H1 (cell line): ENCODE measurements around the gene TMEM132A. TPM values are rescaled to one million over a fixed set of nuclear protein-coding genes. Genes with fewer than 3 reads are reported as not detected.

ENCODE experiments used
- CTCF ChIA-PET: fragments of 300-600 bp; sonication (Branson Sonifier 250); formaldehyde crosslinking; loops from one replicate; lab custom pipeline; 2021; ENCODE audit not compliant: partially characterized antibody; lab: Charles Lee
- POLR2A ChIA-PET: fragments of 300-600 bp; sonication (Branson Sonifier 250); formaldehyde crosslinking; loops from one replicate; lab custom pipeline; 2021; ENCODE audit warnings: inconsistent platforms; ENCODE audit not compliant: partially characterized antibody; lab: Charles Lee
- DNase-seq, 2 experiments: peaks; one replicate each; pipeline versions ENCODE4 v3.0.0 to v3.0.0-alpha.2; 2010 to 2022; ENCODE audit warnings: low spot score in 2 of 2, low read depth in 1 of 2, mixed read lengths in 1 of 2
- FAIRE-seq: peaks from 2 replicates; lab custom pipeline; 2011; peaks lifted over from hg19 to GRCh38; lab: Jason Lieb, UNC
- H2AFZ ChIP-seq: 2 replicates; pipeline ENCODE4 v1.8.1; 2012; ENCODE audit warnings: low read length, inconsistent platforms
- H2AK5ac ChIP-seq: 2 replicates; pipeline ENCODE4 v1.6.1; 2013; ENCODE audit warnings: low read depth, low read length
- H2BK120ac ChIP-seq: replicated peaks from 2 replicates; pipeline ENCODE3; 2013; ENCODE audit warnings: low read depth, low read length, inconsistent platforms
- H2BK12ac ChIP-seq: 2 replicates; pipeline ENCODE4 v1.6.1; 2013; ENCODE audit warnings: low read depth, low read length
- H2BK15ac ChIP-seq: 2 replicates; pipeline ENCODE4 v1.6.1; 2013; ENCODE audit warnings: low read length
- H2BK20ac ChIP-seq: 2 replicates; pipeline ENCODE4 v1.6.1; 2013; ENCODE audit warnings: low read length
- H2BK5ac ChIP-seq: 2 replicates; pipeline ENCODE4 v1.6.1; 2013; ENCODE audit warnings: low read depth, low read length
- H3K14ac ChIP-seq: 2 replicates; pipeline ENCODE4 v1.6.1; 2013; ENCODE audit warnings: inconsistent platforms; ENCODE audit not compliant: insufficient read length
- H3K18ac ChIP-seq: 2 replicates; pipeline ENCODE4 v1.6.1; 2013; ENCODE audit warnings: low read length; ENCODE audit errors: extremely low read depth
- H3K23ac ChIP-seq: 2 replicates; pipeline ENCODE4 v1.6.1; 2013; ENCODE audit warnings: inconsistent platforms; ENCODE audit not compliant: insufficient read length
- H3K23me2 ChIP-seq: 2 replicates; pipeline ENCODE4 v1.6.1; 2013; ENCODE audit warnings: low read depth, low read length
- H3K27ac ChIP-seq: 2 replicates; pipeline ENCODE4 v1.6.1; 2011; ENCODE audit warnings: low read depth, low read length, inconsistent platforms
- H3K27me3 ChIP-seq, 4 experiments: replicated peaks in 1 of 4; 1 replicate in 1 of 4; 2 replicates in 3 of 4; pipeline versions ENCODE4 v1.6.1 to v1.8.1; 2011 to 2013; ENCODE audit warnings: low read length in 3 of 4, mild to moderate bottlenecking in 3 of 4, inconsistent platforms in 2 of 4, mixed read lengths in 2 of 4, moderate library complexity in 1 of 4; ENCODE audit not compliant: control insufficient read depth in 3 of 4, insufficient read depth in 3 of 4; ENCODE audit errors: extremely low read depth in 1 of 4
- H3K36me3 ChIP-seq, 4 experiments: 2 replicates each; pipeline versions ENCODE4 v1.6.1 to v1.8.1; 2011 to 2013; ENCODE audit warnings: mild to moderate bottlenecking in 4 of 4, low read length in 3 of 4, moderate library complexity in 2 of 4, control low read depth in 1 of 4, inconsistent platforms in 1 of 4; ENCODE audit not compliant: insufficient read depth in 4 of 4, control insufficient read depth in 2 of 4
- H3K4ac ChIP-seq: replicated peaks from 2 replicates; pipeline ENCODE3; 2013; ENCODE audit warnings: low read length, low read depth, mixed read lengths, inconsistent platforms; ENCODE audit not compliant: insufficient read length
- H3K4me1 ChIP-seq, 4 experiments: replicated peaks in 1 of 4; 1 replicate in 1 of 4; 2 replicates in 3 of 4; pipeline versions ENCODE4 v1.6.1 to v1.8.1; 2011 to 2013; ENCODE audit warnings: low read length in 3 of 4, inconsistent platforms in 2 of 4, mixed read lengths in 1 of 4; ENCODE audit not compliant: insufficient read depth in 4 of 4, control insufficient read depth in 3 of 4
- H3K4me2 ChIP-seq, 2 experiments: 2 replicates each; pipeline versions ENCODE4 v1.6.1 to v1.8.1; 2011 to 2013; ENCODE audit warnings: low read depth in 2 of 2, low read length in 2 of 2, control low read depth in 1 of 2, inconsistent platforms in 1 of 2, mild to moderate bottlenecking in 1 of 2; ENCODE audit not compliant: insufficient read depth in 1 of 2
- H3K4me3 ChIP-seq, 4 experiments: fragments of 200-600, 300-600 bp in 1 of 4; sonication (generic), shearing (Covaris generic), sonication (Bioruptor Twin) in 1 of 4; 2 replicates each; pipeline versions ENCODE4 v1.5.1 to v1.8.1; 2011 to 2016; ENCODE audit warnings: low read length in 4 of 4, low read depth in 3 of 4, control low read depth in 2 of 4, inconsistent platforms in 2 of 4, mild to moderate bottlenecking in 2 of 4, mixed read lengths in 1 of 4, moderate library complexity in 1 of 4; ENCODE audit not compliant: insufficient read depth in 2 of 4; ENCODE audit errors: extremely low read depth in 1 of 4
- H3K56ac ChIP-seq: replicated peaks from 2 replicates; pipeline ENCODE3; 2013; ENCODE audit warnings: low read depth, mild to moderate bottlenecking, mixed read lengths, low read length, inconsistent platforms; ENCODE audit not compliant: insufficient read length
- H3K79me1 ChIP-seq: 2 replicates; pipeline ENCODE4 v1.6.1; 2013; ENCODE audit warnings: low read depth, low read length, control low read depth
- H3K79me2 ChIP-seq, 2 experiments: 2 replicates each; pipeline versions ENCODE4 v1.6.1 to v1.8.1; 2012 to 2013; ENCODE audit warnings: low read length in 2 of 2, mild to moderate bottlenecking in 2 of 2, inconsistent platforms in 1 of 2; ENCODE audit not compliant: insufficient read depth in 2 of 2, control insufficient read depth in 1 of 2
- H3K9ac ChIP-seq, 4 experiments: replicated peaks in 1 of 4; 1 replicate in 1 of 4; 2 replicates in 3 of 4; pipeline versions ENCODE4 v1.6.1 to v1.8.1; 2011 to 2013; ENCODE audit warnings: low read depth in 3 of 4, low read length in 3 of 4, control low read depth in 2 of 4, mild to moderate bottlenecking in 2 of 4, moderate library complexity in 2 of 4, inconsistent platforms in 1 of 4; ENCODE audit errors: extremely low read depth in 1 of 4
- H3K9me3 ChIP-seq, 2 experiments: 2 replicates each; pipeline versions ENCODE4 v1.6.1 to v1.8.1; 2012 to 2013; ENCODE audit warnings: mild to moderate bottlenecking in 2 of 2, moderate library complexity in 2 of 2, control low read depth in 1 of 2, inconsistent platforms in 1 of 2, low read depth in 1 of 2, low read length in 1 of 2, mixed read lengths in 1 of 2; ENCODE audit not compliant: insufficient read depth in 2 of 2
- H4K20me1 ChIP-seq, 2 experiments: replicated peaks in 1 of 2; 2 replicates each; pipeline versions ENCODE3 to v1.8.1; 2011 to 2013; ENCODE audit warnings: inconsistent platforms in 2 of 2, low read length in 2 of 2, mild to moderate bottlenecking in 1 of 2; ENCODE audit not compliant: insufficient read depth in 2 of 2, control insufficient read depth in 1 of 2
- H4K5ac ChIP-seq: 2 replicates; pipeline ENCODE4 v1.6.1; 2013; ENCODE audit warnings: low read length, low read depth, mixed read lengths, inconsistent platforms; ENCODE audit not compliant: insufficient read length
- H4K8ac ChIP-seq: 2 replicates; pipeline ENCODE4 v1.8.0; 2013; ENCODE audit warnings: mild to moderate bottlenecking, moderate library complexity, low read length, inconsistent platforms; ENCODE audit not compliant: insufficient read depth; ENCODE audit errors: extremely low read depth
- H4K91ac ChIP-seq: replicated peaks from 2 replicates; pipeline ENCODE3; 2013; ENCODE audit warnings: low read length, mixed read lengths, inconsistent platforms; ENCODE audit not compliant: insufficient read length
- ASH2L ChIP-seq: fragments of 200-600, 300-600 bp; sonication (generic); IDR thresholded peaks from one replicate; pipeline ENCODE4 v1.7.1; 2017; ENCODE audit warnings: low read length
- BCL11A ChIP-seq, 2 experiments: IDR thresholded peaks; one replicate each; pipeline ENCODE4 v1.6.1; 2011; ENCODE audit warnings: low read depth in 2 of 2, low read length in 2 of 2, mild to moderate bottlenecking in 2 of 2
- E2F6 ChIP-seq: IDR thresholded peaks from 2 replicates; pipeline ENCODE4 v1.6.1; 2012; ENCODE audit warnings: inconsistent platforms
- GTF2F1 ChIP-seq: IDR thresholded peaks from 2 replicates; pipeline ENCODE4 v1.6.1; 2012; ENCODE audit warnings: low read depth, low read length, improper control_type of control experiment, borderline replicate concordance
- KDM5A ChIP-seq: fragments of 200-600 bp; IDR thresholded peaks from 2 replicates; pipeline ENCODE4 v1.7.1; 2012; ENCODE audit warnings: mild to moderate bottlenecking, low read length, inconsistent platforms, mixed read lengths
- PHF8 ChIP-seq: fragments of 200-600 bp; sonication (generic); conservative IDR thresholded peaks from 2 replicates; pipeline ENCODE4 v1.7.1; 2012; ENCODE audit warnings: low read depth, mild to moderate bottlenecking, inconsistent platforms, low read length, moderate library complexity
- RNF2 ChIP-seq: fragments of 200-900, 300-1000 bp; sonication (generic); IDR thresholded peaks from 2 replicates; pipeline ENCODE4 v1.7.1; 2016; ENCODE audit warnings: borderline replicate concordance, low read depth, mild to moderate bottlenecking, antibody characterized with exemption, low read length; ENCODE audit not compliant: poor library complexity, severe bottlenecking; ENCODE audit errors: missing control alignments
- TAF7 ChIP-seq: optimal IDR thresholded peaks from 2 replicates; pipeline ENCODE3; 2011; ENCODE audit warnings: low read depth, mild to moderate bottlenecking, inconsistent platforms, low read length, moderate library complexity, borderline replicate concordance
- TBP ChIP-seq: IDR thresholded peaks from 2 replicates; pipeline ENCODE4 v1.6.1; 2011; ENCODE audit warnings: low read depth, low read length, improper control_type of control experiment
- WGBS, 2 experiments: shearing (Covaris generic) in 1 of 2; methylation state at CpG; one replicate each; pipeline versions ENCODE4 v1.1.6 to v1.1.7; 2013 to 2015; ENCODE audit warnings: low lambda C conversion rate in 2 of 2, mixed read lengths in 2 of 2, inconsistent platforms in 1 of 2, low coverage in 1 of 2, missing lambda C conversion rate in 1 of 2; ENCODE audit not compliant: insufficient replicate concordance in 2 of 2, insufficient coverage in 1 of 2, insufficient read length in 1 of 2; ENCODE audit errors: extremely low coverage in 1 of 2, missing lambda C conversion rate in 1 of 2; 5-methylcytosine and 5-hydroxymethylcytosine counted together
- polyA plus RNA-seq, 7 experiments: library from polyadenylated mRNA; depleted of rRNA in 3 of 7; stranded (reverse) in 5 of 7; unstranded in 2 of 7; fragments of >200 nt in 5 of 7; fragments of 200-250 nt in 2 of 7; gene quantifications; 1 replicate in 5 of 7; 2 replicates in 1 of 7; 4 replicates in 1 of 7; pipeline versions ENCODE4 v1.2.1 to v1.2.3, GENCODE V29; 2011 to 2013; ENCODE audit warnings: missing spikeins in 2 of 7, mixed read lengths in 2 of 7
- total RNA-seq: library from RNA; stranded (reverse); fragmentation: NEBNext Ultra II Directional; extraction: Animal tissue kit (Norgen Biotek cat#: 25700); gene quantifications from 2 replicates; pipeline ENCODE4 v1.2.1, GENCODE V29; 2021

The TMEM132A gene
- total and polyA plus RNA-seq, 2 of the 8 experiments (the other 6 are each of a cell fraction or from before 2014, with no cell fraction given), result 46.6 to 97.9 TPM

- no peak overlapping the region for H3K56ac ChIP-seq
- no peak overlapping the region for H3K18ac ChIP-seq
- 92% methylated on average over 6 of the region's 6 CpGs; no CpG with 5 or more reads in 1 of the 2 experiments for WGBS, 2 experiments
- no peak overlapping the region for H4K5ac ChIP-seq
- no peak overlapping the region for H2BK15ac ChIP-seq
- no peaks in the 10 kb centered on the region for H3K23me2 ChIP-seq
- no peak overlapping the region for H3K4ac ChIP-seq
- H2BK20ac ChIP-seq, result no peak overlapping the region
- H2AFZ ChIP-seq, result no peak overlapping the region
- H2BK5ac ChIP-seq, result no peak overlapping the region
- H2AK5ac ChIP-seq, result no peak overlapping the region
- H2BK12ac ChIP-seq, result no peak overlapping the region
- no peaks in the 10 kb centered on the region for H4K20me1 ChIP-seq
- H3K79me2 ChIP-seq, result no peaks in the 10 kb centered on the region
- no peaks in the 10 kb centered on the region for H3K9me3 ChIP-seq
- H3K4me3 ChIP-seq, result no peak overlapping the region
- FAIRE-seq (no peak), DNase-seq (no peak)
- H3K4me2 ChIP-seq, result no peak overlapping the region
- H3K79me1 ChIP-seq, result no peaks in the 10 kb centered on the region
- no peak overlapping the region for H3K9ac ChIP-seq
- H3K23ac ChIP-seq, result no peak overlapping the region
- no peak overlapping the region for H3K14ac ChIP-seq
- no peak overlapping the region for H3K27ac ChIP-seq
- H3K27me3 ChIP-seq, result no peaks in the 10 kb centered on the region
- H4K91ac ChIP-seq, result no peak overlapping the region
- no peak overlapping the region for H4K8ac ChIP-seq
- no peaks in the 10 kb centered on the region for H3K4me1 ChIP-seq
- no peak overlapping the region for H2BK120ac ChIP-seq
- TF ChIP-seq PHF8 (no peak), RNF2 (no peak), GTF2F1 (no peak), TBP (no peak), E2F6 (no peak), TAF7 (no peak), BCL11A (IDR thresholded peaks at IDR 0.05; ENCODE audit: low read depth in 2 of 2, low read length in 2 of 2) (no peak), KDM5A (no peak), ASH2L (no peak)
- no peaks in the 10 kb centered on the region for H3K36me3 ChIP-seq
- POLR2A ChIA-PET, result no interaction called here
- CTCF ChIA-PET, result no interaction called here
Observed at GRCh38 chr11:60959431-60959830, 35.2 kb downstream of the TMEM132A start.
